ENCODE data around the gene CASZ1. TPM values are rescaled to one million over a fixed set of nuclear protein-coding genes. Genes with fewer than 3 reads are reported as not detected.
A peak's percentile ranks its signal among the peaks of the same experiment; 100 is the strongest.

Gene CASZ1
- total RNA-seq, 4 donors from 2014 or later: 106 to 229 (median 160) TPM

DNA sequence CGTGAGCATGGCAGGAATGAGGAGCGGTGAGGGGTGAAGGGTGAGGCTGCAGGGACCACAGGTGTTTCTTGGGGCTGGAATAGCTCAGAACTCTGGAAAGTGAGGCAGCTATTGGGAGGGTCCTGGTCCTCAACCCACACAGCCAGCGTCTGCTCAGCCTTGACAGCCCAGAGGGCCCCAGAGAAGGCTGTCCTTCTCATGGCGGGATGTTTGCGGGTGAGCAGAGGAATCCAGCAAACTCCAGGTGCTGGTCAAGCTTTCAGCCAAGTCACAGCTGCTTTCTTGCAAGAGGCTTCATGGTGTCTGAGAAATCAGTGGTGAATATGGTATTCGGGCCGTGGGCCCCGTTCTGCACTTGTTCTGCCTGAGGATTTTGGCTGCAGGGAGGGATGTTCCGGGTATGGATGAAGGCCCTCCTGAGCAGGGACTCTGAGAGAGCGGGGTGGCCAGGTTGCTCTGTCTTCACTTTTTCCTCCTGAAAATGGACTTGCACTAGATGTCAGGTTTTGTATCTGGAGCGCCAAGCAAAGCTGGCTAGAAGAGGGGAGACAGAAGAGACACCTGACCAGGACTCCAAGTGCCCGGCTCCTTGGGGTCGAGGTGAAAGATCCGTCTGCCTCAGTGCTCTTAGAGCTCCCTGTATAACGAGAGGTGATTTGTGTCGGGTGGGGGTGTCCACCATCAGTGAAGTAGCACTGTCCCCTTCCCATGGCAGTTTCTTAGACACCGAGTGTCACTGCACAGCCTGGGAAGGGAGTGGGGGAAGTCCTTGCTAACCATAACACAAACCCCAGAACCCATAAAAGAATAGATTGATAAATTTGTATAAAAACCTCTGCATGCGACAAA lies 181.8 kb downstream of the CASZ1 start:
- no peaks in the 10 kb centered on the region for H3K9me3 ChIP-seq
- H3K27ac ChIP-seq: no peak overlapping the region
- peak; percentile 25 to 58 for DNase-seq (ENCODE audit: low spot score in 2 of 2)
- H3K4me1 ChIP-seq: peaks cover 4% of the 10 kb centered on the region
- 96% methylated on average over 17 of the region's 18 CpGs for WGBS
- peaks cover 5% of the 10 kb centered on the region for H3K36me3 ChIP-seq
- H3K27me3 ChIP-seq: no peaks in the 10 kb centered on the region
- H3K4me3 ChIP-seq: no peak overlapping the region
- TF ChIP-seq, protein P1, sequence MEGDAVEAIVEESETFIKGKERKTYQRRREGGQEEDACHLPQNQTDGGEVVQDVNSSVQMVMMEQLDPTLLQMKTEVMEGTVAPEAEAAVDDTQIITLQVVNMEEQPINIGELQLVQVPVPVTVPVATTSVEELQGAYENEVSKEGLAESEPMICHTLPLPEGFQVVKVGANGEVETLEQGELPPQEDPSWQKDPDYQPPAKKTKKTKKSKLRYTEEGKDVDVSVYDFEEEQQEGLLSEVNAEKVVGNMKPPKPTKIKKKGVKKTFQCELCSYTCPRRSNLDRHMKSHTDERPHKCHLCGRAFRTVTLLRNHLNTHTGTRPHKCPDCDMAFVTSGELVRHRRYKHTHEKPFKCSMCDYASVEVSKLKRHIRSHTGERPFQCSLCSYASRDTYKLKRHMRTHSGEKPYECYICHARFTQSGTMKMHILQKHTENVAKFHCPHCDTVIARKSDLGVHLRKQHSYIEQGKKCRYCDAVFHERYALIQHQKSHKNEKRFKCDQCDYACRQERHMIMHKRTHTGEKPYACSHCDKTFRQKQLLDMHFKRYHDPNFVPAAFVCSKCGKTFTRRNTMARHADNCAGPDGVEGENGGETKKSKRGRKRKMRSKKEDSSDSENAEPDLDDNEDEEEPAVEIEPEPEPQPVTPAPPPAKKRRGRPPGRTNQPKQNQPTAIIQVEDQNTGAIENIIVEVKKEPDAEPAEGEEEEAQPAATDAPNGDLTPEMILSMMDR (IDR thresholded peaks at IDR 0.05): no peak
- TF ChIP-seq POLR2AphosphoS5 (IDR thresholded peaks at IDR 0.05): no peak
- TF ChIP-seq EP300 (IDR thresholded peaks at IDR 0.05): no peak
- no peak for TF ChIP-seq POLR2A (IDR thresholded peaks at IDR 0.05)

DNA sequence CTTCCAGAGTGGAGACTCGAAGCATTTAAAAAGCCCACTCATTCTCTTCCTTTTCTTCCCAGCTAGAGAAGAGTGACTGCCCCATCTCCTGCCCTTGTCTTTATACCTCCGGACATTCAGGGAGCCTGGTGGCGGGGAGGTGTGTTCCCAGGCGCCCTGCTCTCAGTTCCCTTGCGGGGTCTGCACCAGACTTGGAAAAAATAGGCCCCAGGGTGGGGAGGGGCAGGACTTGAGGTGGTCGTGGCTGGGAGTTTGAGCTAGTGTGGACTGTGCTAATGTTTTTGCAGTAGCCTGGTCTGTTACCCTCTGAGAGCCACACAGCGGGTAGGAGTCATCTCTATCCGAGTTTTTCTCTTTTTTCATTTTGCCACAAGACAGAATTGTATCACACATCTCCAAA lies 182.6 kb downstream of the CASZ1 start:
- no peak overlapping the region for H3K27ac ChIP-seq
- peaks cover 5% of the 10 kb centered on the region for H3K36me3 ChIP-seq
- TF ChIP-seq POLR2A (IDR thresholded peaks at IDR 0.05) (no peak), POLR2AphosphoS5 (IDR thresholded peaks at IDR 0.05) (no peak), EP300 (IDR thresholded peaks at IDR 0.05) (no peak)
- TF ChIP-seq, protein P1 (IDR thresholded peaks at IDR 0.05): no peak
- H3K4me3 ChIP-seq: no peak overlapping the region
- H3K4me1 ChIP-seq: peaks cover 4% of the 10 kb centered on the region
- H3K27me3 ChIP-seq: no peaks in the 10 kb centered on the region
- DNase-seq (ENCODE audit: low spot score in 2 of 2): peak; percentile 30 to 57
- 92% methylated on average over 7 of the region's 8 CpGs for WGBS
- no peaks in the 10 kb centered on the region for H3K9me3 ChIP-seq

DNA sequence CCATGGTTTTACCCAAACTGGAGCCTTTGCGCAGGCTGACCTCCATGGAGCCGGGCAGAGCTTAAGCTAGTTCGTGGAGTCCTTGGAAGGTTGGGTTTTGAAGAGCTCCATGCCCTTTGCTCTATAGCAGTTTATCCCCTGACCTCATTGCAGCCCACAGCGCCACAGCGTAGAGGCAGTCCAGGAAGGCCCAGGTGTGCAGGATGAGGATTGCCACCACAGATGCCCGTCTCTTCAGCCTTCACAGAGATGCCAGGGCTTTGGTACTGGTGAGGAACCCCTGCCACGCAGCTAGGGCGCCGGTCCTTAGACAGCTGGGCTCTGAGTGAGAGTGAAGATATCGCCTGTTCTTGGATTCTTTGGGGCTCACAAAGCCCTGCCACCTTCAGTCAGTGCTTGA lies 183.1 kb downstream of the CASZ1 start:
- Histone ChIP-seq H3K4me1 (peaks cover 4% of the 10 kb centered on the region), H3K27me3 (no peaks in the 10 kb centered on the region), H3K36me3 (peaks cover 3% of the 10 kb centered on the region), H3K4me3 (no peak overlapping the region), H3K9me3 (no peaks in the 10 kb centered on the region), H3K27ac (no peak overlapping the region)
- 92% methylated on average over 5 of the region's 10 CpGs for WGBS
- no peak for TF ChIP-seq EP300 (IDR thresholded peaks at IDR 0.05)
- DNase-seq (ENCODE audit: low spot score in 2 of 2): peak; percentile 47 to 53

DNA sequence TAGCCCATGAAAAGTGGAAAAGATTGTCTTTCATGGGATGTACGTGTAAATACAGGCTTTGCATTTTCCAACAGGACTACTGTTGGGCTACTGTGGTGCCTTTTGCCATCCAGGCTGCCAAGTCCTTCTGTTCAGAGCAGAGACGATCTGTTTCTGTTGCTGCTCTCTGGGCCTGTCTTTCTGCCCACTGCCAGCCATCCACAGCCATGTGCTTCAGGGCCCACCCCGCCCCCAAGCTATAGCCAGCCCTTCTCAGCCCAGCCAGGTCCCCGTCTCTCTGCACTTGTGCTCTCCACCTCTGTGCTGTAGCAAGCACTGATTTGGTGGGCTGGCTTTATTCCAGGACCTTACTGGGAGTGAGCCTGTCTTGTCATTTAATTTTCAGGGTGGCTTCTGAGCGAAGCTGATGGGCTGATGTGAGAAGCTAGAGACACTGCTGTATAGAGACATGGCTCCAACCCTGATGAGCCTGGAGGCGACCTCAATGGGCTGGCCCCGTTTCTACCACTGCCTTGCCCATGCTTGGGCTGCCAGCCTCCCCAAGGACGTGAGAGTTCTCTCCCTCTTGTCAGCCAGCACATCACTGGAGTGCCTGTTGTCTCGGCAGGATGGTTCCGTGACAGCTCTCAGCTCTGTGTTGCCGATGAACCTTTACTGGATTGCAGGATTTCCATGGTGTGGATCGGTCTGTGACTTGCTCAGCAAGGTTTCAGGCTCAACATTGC lies 183.8 kb downstream of the CASZ1 start:
- no peak overlapping the region for H3K27ac ChIP-seq
- no peaks in the 10 kb centered on the region for H3K27me3 ChIP-seq
- TF ChIP-seq EP300 (IDR thresholded peaks at IDR 0.05) (no peak), POLR2AphosphoS5 (IDR thresholded peaks at IDR 0.05) (no peak), POLR2A (IDR thresholded peaks at IDR 0.05) (no peak)
- TF ChIP-seq, protein P1 (IDR thresholded peaks at IDR 0.05): no peak
- WGBS: 86% methylated on average over 12 of the region's 12 CpGs
- no peaks in the 10 kb centered on the region for H3K9me3 ChIP-seq
- H3K4me1 ChIP-seq: peaks cover 4% of the 10 kb centered on the region
- H3K36me3 ChIP-seq: no peaks in the 10 kb centered on the region
- peak; percentile 51 to 56 for DNase-seq (ENCODE audit: low spot score in 2 of 2)
- H3K4me3 ChIP-seq: no peak overlapping the region

DNA sequence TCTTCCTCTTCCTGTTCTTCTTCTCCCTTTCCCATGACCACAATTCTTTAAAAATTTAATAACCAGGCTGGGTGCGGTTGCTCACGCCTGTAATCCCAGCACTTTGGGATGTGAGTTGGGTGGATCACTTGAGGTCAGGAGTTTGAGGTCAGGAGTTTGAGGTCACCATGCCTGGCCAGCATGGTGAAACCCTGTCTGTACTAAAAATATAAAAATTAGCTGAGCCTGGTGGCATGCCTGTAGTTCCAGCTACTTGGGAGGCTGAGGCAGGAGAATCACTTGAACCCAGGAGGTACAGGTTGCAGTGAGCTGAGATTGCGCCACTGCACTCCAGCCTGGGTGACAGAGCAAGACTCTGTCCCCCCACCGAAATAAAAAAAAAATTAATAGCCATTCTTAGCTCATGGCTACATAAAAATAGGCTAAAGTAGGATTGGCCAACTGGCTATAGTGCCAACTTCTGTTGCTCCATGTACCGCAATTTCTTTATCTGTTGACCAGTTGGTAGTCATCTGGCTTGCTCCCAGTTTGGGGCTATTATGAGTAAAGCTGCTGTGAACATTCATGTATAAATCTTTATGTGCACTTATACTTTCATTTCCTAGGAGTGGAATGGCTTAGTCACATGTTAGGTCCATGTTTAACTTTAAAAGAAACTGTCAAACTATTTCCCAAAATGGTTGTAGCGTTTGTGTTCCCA lies 185.4 kb downstream of the CASZ1 start:
- no peak overlapping the region for H3K4me3 ChIP-seq

More for the DNA sequence above, 185.4 kb downstream of the CASZ1 start:
- Histone ChIP-seq H3K36me3 (no peaks in the 10 kb centered on the region), H3K27me3 (no peaks in the 10 kb centered on the region), H3K9me3 (no peaks in the 10 kb centered on the region), H3K4me1 (peaks cover 4% of the 10 kb centered on the region), H3K27ac (no peak overlapping the region)
- peak in 1 of 2 donors; percentile 7 for DNase-seq (ENCODE audit: low spot score in 2 of 2)
- 94% methylated on average over 6 of the region's 6 CpGs for WGBS
- no peak for TF ChIP-seq EP300 (IDR thresholded peaks at IDR 0.05)
- no peak for TF ChIP-seq POLR2AphosphoS5 (IDR thresholded peaks at IDR 0.05)
- TF ChIP-seq, protein P1 (IDR thresholded peaks at IDR 0.05): no peak
- TF ChIP-seq POLR2A (IDR thresholded peaks at IDR 0.05): no peak
